ENCODE results near the gene MAP4K3. TPM values are rescaled to one million over a fixed set of nuclear protein-coding genes. Genes with fewer than 3 reads are reported as not detected.
"Not testable (repeated sequence)": the region's sequence is repeated elsewhere in the genome, so short reads cannot be mapped to it uniquely, and the experiment has no call there.

The MAP4K3 gene
- total RNA-seq, 1 donor from 2014 or later = 16.6 TPM

- H3K27me3 Mint-ChIP-seq; H3K4me3 Mint-ChIP-seq; H3K27ac Mint-ChIP-seq; H3K4me1 Mint-ChIP-seq; intact Hi-C loops (cut with micrococcal nuclease); DNase-seq: not testable (repeated sequence)
- H3K9me3 Mint-ChIP-seq = peaks cover 15% of the 10 kb centered on the region
- peaks cover 29% of the 10 kb centered on the region for H3K36me3 Mint-ChIP-seq (ENCODE audit: low read depth)
These were observed 76.7 kb downstream of the MAP4K3 start for GRCh38 chr2:39360342-39360741.

GRCh38 chr2:39359453-39360038 is 77.5 kb downstream of the MAP4K3 start:
- intact Hi-C loops (cut with micrococcal nuclease) = no loop called here
- Mint-ChIP-seq H3K36me3 (ENCODE audit: low read depth) (peaks cover 30% of the 10 kb centered on the region), H3K27ac (no peak overlapping the region), H3K9me3 (peaks cover 15% of the 10 kb centered on the region), H3K27me3 (no peaks in the 10 kb centered on the region), H3K4me3 (no peak overlapping the region), H3K4me1 (no peaks in the 10 kb centered on the region)
- DNase-seq = no peak

GRCh38 chr2:39356922-39357639 is 80.0 kb downstream of the MAP4K3 start:
- intact Hi-C loops (cut with micrococcal nuclease) = no loop called here
- Mint-ChIP-seq H3K9me3 (peaks cover 14% of the 10 kb centered on the region), H3K4me3 (no peak overlapping the region), H3K27ac (no peak overlapping the region), H3K27me3 (no peaks in the 10 kb centered on the region), H3K36me3 (ENCODE audit: low read depth) (peaks cover 29% of the 10 kb centered on the region), H3K4me1 (no peaks in the 10 kb centered on the region)
- DNase-seq = no peak

- no peaks in the 10 kb centered on the region for H3K27me3 Mint-ChIP-seq
- no peaks in the 10 kb centered on the region for H3K4me1 Mint-ChIP-seq
- no peak overlapping the region for H3K27ac Mint-ChIP-seq
- H3K4me3 Mint-ChIP-seq = no peak overlapping the region
- DNase-seq = no peak
- intact Hi-C loops (cut with micrococcal nuclease) = no loop called here
- peaks cover 4% of the 10 kb centered on the region for H3K36me3 Mint-ChIP-seq (ENCODE audit: low read depth)
- no peaks in the 10 kb centered on the region for H3K9me3 Mint-ChIP-seq
These were observed 86.4 kb downstream of the MAP4K3 start for GRCh38 chr2:39350658-39351057.

GRCh38 chr2:39338502-39338901 is 98.6 kb downstream of the MAP4K3 start:
- no peaks in the 10 kb centered on the region for H3K27me3 Mint-ChIP-seq
- H3K36me3 Mint-ChIP-seq (ENCODE audit: low read depth) = peaks cover 10% of the 10 kb centered on the region
- no peak for DNase-seq
- intact Hi-C loops (cut with micrococcal nuclease) = no loop called here
- no peak overlapping the region for H3K4me3 Mint-ChIP-seq
- peaks cover 3% of the 10 kb centered on the region for H3K4me1 Mint-ChIP-seq
- H3K27ac Mint-ChIP-seq = no peak overlapping the region
- H3K9me3 Mint-ChIP-seq = peaks cover 5% of the 10 kb centered on the region

GRCh38 chr2:39335930-39336329 is 101.2 kb downstream of the MAP4K3 start:
- DNase-seq = no peak
- Mint-ChIP-seq H3K27ac (no peak overlapping the region), H3K36me3 (ENCODE audit: low read depth) (peaks cover 13% of the 10 kb centered on the region), H3K9me3 (peaks cover 5% of the 10 kb centered on the region), H3K4me1 (peaks cover 3% of the 10 kb centered on the region), H3K27me3 (no peaks in the 10 kb centered on the region), H3K4me3 (no peak overlapping the region)
- intact Hi-C loops (cut with micrococcal nuclease) = no loop called here

GRCh38 chr2:39334978-39335377 is 102.1 kb downstream of the MAP4K3 start:
- peaks cover 3% of the 10 kb centered on the region for H3K4me1 Mint-ChIP-seq
- no peaks in the 10 kb centered on the region for H3K27me3 Mint-ChIP-seq
- DNase-seq = no peak
- H3K36me3 Mint-ChIP-seq (ENCODE audit: low read depth) = peaks cover 16% of the 10 kb centered on the region
- no peak overlapping the region for H3K4me3 Mint-ChIP-seq
- no peak overlapping the region for H3K27ac Mint-ChIP-seq
- H3K9me3 Mint-ChIP-seq = peaks cover 5% of the 10 kb centered on the region
- intact Hi-C loops (cut with micrococcal nuclease) = no loop called here

GRCh38 chr2:39334529-39334928 is 102.6 kb downstream of the MAP4K3 start:
- H3K27ac Mint-ChIP-seq = no peak overlapping the region
- H3K4me3 Mint-ChIP-seq = no peak overlapping the region
- H3K4me1 Mint-ChIP-seq = peaks cover 3% of the 10 kb centered on the region
- no peak for DNase-seq
- intact Hi-C loops (cut with micrococcal nuclease) = no loop called here
- H3K36me3 Mint-ChIP-seq (ENCODE audit: low read depth) = peaks cover 18% of the 10 kb centered on the region
- H3K9me3 Mint-ChIP-seq = peaks cover 5% of the 10 kb centered on the region
- H3K27me3 Mint-ChIP-seq = no peaks in the 10 kb centered on the region

GRCh38 chr2:39326644-39327043 is 110.4 kb downstream of the MAP4K3 start:
- intact Hi-C loops (cut with micrococcal nuclease) = no loop called here
- Mint-ChIP-seq H3K4me1 (no peaks in the 10 kb centered on the region), H3K9me3 (no peaks in the 10 kb centered on the region), H3K36me3 (ENCODE audit: low read depth) (peaks cover 18% of the 10 kb centered on the region), H3K27me3 (no peaks in the 10 kb centered on the region), H3K27ac (no peak overlapping the region), H3K4me3 (no peak overlapping the region)
- no peak for DNase-seq

- Mint-ChIP-seq H3K4me3 (no peak overlapping the region), H3K9me3 (no peaks in the 10 kb centered on the region), H3K27me3 (no peaks in the 10 kb centered on the region), H3K36me3 (ENCODE audit: low read depth) (peaks cover 15% of the 10 kb centered on the region), H3K27ac (no peak overlapping the region), H3K4me1 (no peaks in the 10 kb centered on the region)
- intact Hi-C loops (cut with micrococcal nuclease) = no loop called here
- no peak for DNase-seq
These were observed 111.1 kb downstream of the MAP4K3 start for GRCh38 chr2:39325966-39326365.

- H3K27ac Mint-ChIP-seq; H3K9me3 Mint-ChIP-seq; H3K36me3 Mint-ChIP-seq (ENCODE audit: low read depth); H3K27me3 Mint-ChIP-seq; H3K4me1 Mint-ChIP-seq; H3K4me3 Mint-ChIP-seq; DNase-seq; intact Hi-C loops (cut with micrococcal nuclease): not testable (repeated sequence)
These were observed 115.7 kb downstream of the MAP4K3 start for GRCh38 chr2:39321056-39322035.

GRCh38 chr2:39320162-39320561 is 116.9 kb downstream of the MAP4K3 start:
- Mint-ChIP-seq H3K27ac (no peak overlapping the region), H3K9me3 (no peaks in the 10 kb centered on the region), H3K4me3 (no peak overlapping the region), H3K4me1 (no peaks in the 10 kb centered on the region), H3K36me3 (ENCODE audit: low read depth) (no peaks in the 10 kb centered on the region), H3K27me3 (no peaks in the 10 kb centered on the region)
- DNase-seq = no peak
- intact Hi-C loops (cut with micrococcal nuclease) = no loop called here

- intact Hi-C loops (cut with micrococcal nuclease) = no loop called here
- DNase-seq = no peak
- H3K4me1 Mint-ChIP-seq = no peaks in the 10 kb centered on the region
- H3K27ac Mint-ChIP-seq = no peak overlapping the region
- no peaks in the 10 kb centered on the region for H3K9me3 Mint-ChIP-seq
- H3K36me3 Mint-ChIP-seq (ENCODE audit: low read depth) = peaks cover 4% of the 10 kb centered on the region
- no peaks in the 10 kb centered on the region for H3K27me3 Mint-ChIP-seq
- H3K4me3 Mint-ChIP-seq = no peak overlapping the region
These were observed 123.5 kb downstream of the MAP4K3 start for GRCh38 chr2:39313575-39313974.

- Mint-ChIP-seq H3K4me1 (no peaks in the 10 kb centered on the region), H3K27ac (no peak overlapping the region), H3K36me3 (ENCODE audit: low read depth) (peaks cover 4% of the 10 kb centered on the region), H3K9me3 (no peaks in the 10 kb centered on the region), H3K27me3 (no peaks in the 10 kb centered on the region), H3K4me3 (no peak overlapping the region)
- DNase-seq = no peak
- intact Hi-C loops (cut with micrococcal nuclease) = no loop called here
These were observed 125.6 kb downstream of the MAP4K3 start for GRCh38 chr2:39311469-39311868.
